ENCODE results near the gene KIAA1549.
"Not testable (repeated sequence)": the region's sequence is repeated elsewhere in the genome, so short reads cannot be mapped to it uniquely, and the experiment has no call there.

Gene KIAA1549

DNA sequence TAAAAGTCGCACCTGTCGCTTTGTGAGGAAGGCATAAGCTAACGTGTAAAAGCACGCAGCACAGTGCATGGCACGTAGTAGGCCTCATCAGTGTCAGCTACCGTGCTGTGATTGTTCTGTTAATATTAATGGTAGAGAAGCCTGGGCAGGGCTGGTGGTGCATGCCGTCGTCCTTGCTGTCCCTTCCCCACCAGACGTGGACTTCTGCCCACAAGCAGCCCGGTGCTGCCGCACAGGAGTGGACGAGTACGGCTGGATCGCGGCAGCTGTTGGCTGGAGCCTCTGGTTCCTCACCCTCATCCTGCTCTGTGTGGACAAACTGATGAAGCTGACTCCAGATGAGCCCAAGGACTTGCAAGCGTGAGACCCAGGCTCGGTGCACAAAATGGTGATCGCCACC is 178.5 kb downstream of the KIAA1549 start:
- no peak for DNase-seq

DNA sequence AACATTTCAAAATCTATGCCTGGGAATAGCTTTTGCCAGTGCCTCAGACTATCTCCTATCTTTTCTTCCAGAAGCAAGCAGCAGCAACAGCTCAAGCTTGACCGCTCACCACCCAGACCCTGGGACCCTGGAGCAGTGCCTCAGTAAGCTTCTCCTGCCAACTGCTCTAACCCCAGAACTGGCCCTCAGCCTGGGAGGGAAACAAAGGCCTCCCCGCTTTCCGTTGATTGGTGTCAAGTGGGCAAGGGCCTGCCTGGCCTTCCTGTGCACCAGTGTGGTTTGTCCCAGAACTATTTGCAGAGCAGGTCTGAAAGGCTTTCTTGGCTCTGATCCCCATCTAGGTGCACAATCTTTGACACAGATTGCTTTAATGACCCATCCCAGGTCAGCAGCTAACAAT is 179.9 kb downstream of the KIAA1549 start:
- no peak for DNase-seq

DNA sequence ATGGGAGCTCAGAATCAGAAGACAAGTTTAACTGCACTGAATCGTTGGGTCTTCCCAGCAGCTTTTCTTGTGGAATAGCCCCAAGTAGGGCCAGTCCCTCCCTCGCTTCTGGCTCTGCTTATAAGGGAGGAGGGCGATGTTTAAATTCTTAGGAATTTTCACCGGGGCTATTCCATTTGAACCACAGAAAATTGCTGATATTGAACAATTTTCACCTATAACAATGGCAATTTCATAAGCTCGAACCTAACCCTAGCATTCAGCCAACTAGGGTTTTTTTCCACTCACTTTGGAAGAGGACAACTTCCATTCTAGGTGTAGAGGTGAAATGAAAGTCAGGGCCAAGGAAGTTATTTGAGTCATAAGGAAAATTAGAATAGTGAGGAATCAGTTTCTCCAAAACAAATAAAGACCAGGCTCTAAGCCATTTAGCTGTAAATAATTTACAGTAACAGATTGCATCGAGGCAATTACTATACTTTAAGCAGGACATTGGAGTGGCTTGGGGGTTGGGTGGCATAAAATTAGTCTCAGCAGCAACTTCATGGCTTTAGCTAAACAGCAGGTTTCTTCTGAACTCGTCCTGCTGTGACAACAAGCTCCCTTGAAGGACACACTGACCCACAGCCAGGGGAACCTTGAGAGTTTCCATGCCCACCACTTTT is 181.7 kb downstream of the KIAA1549 start:
- no peak for DNase-seq

DNA sequence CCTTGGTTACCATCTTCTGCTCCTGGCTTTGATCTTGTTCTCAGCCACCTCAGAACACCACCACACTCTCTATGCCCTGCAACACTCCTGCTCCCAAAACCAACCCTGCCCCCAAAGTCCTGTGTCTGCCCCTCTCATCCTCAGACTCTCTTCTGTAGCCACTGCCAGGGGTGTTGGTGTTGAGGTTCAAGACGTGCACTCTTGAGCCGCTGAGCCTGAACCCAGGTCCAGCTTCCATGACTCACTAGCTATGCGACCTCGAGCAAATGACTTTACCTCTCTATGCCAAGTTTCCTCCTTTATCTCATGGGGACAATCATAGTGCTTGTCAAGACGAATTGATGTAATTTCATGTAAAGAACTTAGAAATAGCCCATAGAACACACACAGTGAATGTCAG is 182.4 kb downstream of the KIAA1549 start:
- DNase-seq, result no peak

DNA sequence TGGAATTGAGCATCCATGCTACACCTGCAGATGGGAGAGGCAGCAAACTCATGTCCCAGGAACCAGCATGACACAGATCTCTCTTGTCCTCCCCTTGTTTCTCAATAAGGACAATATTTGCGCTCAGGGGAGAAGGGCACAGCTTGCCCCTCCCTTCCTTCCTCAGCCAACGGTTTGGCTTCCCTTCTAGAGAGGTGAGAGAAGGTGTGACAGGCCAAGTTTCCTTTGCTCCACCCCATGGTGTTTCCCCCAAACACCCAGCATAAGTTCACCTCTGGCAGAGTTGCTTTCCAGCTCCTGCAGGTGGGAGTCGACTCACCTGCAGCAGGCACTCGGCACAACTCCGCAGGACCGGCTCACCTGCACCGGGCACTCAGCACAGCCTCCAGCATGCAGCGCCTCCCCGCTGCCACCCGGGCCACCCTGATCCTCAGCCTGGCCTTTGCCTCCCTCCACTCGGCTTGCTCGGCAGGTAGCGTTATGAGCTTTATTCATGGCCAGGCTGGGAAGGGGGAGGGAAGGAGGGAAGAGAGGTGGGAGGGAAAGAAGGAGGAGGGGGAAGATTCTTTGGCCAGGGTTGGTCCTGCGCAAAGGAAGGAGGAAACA is 183.4 kb downstream of the KIAA1549 start, which contains the start of the genes ATP6V0A4 and TMEM213:
ATP6V0A4 (minus strand) TSS at position 482 of the 606 bp plus-strand sequence. CDS start 26,949 bp downstream, outside the sequence.
TMEM213 (plus strand) TSS at position 280 of the 606 bp plus-strand sequence; CDS start at position 391, 111 bp downstream.
- DNase-seq, result no peak

DNA sequence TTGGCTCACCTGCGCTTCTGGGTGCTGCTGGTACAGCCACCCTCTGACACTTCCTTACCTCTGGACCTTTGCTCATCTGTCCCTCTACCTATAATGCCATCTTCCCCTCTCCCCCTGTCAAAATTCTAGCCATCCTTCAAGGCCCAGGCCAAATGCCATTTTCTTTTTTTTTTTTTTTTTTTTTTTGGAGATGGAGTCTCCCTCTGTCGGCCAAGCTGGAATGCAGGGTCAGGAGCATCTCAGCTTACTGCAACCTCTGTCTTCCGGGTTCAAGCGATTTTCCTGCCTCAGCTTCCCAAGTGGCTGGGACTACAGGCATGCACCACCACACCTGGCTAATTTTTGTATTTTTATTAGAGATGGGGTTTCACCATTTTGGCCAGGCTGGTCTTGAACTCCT is 184.1 kb downstream of the KIAA1549 start:
- not testable (repeated sequence) for DNase-seq

DNA sequence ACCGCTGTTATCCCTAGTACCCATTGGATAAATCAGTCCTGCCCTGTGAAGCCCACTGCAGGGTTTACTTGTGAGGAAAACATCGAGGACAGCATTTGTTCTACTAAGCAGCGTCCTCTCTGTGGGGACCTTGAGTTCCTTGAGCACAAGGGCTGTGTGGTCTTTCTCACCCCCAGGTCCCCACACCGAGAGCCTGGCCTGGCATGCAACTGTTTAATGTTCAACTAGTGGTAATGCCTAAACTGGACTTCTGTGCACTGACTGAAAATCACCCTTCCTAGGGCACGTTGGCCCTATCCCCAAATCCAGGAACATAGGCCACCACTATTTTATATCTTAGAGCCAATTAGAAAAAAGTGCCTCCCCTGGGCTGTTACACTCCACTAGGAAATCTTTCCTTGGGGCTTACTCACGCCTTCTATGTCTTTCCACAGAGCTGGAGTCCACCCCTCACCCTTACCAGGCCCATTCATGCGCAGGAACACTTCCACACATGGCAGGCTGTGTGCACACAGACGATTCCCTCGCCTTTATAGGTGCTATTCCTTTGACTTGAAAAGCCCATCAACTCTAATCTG is 185.1 kb downstream of the KIAA1549 start:
- DNase-seq, result no peak

DNA sequence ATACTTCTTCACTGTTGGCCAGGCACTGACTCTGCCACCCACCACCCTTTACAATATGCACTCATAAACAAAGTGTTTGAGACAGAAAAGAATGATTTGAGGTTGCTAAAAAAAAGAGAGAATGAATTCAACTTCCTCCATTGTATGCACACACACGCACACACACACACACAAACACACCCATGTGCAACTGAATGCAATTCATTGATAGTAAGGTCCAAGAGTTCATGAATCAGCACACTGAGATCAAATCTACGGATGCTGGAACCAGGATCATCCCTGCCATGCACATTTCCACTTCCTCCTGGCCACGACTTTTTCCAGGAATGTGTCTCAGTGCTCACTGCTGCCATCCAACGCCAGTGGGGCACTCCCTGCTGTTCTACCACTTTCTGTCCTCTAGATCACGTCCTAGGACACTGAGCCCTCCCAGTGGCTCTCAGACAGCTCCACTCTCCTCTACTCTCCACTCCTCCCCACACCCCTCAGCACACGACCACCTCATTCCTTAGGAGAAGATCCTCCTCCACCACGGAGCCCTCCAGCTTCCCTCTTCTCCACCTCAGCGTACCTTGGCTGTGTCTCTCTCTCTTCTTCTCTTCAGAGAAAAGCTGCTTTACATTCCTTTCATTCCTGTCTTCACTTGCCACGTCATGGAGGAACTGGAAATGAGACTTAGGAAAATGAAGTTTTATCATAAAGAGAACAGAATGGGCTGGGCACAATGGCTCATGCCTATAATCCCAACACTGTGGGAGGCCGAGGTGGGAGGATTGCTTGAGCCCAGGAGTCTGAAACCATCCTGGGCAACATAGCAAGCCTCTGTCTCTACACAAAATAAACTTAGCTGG is 195.4 kb downstream of the KIAA1549 start:
- DNase-seq, result no peak

DNA sequence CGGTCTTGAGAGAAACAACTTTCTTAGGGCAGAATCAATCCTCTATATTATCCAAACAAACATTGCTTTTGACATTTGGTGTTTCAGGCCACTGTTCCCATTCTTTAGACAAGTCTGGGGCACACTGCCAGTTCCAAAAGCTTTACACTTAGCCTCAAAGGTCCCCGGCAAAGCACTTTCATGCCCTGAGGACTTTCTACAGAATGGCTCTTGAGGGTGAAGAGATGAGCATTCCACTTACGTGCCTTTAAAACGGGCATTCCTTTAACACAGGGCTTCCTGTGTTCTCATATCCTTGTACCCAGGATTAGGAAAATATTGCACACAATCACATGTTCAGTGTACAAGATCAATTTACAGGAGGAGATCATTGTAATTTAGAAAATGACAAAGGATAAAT is 196.5 kb downstream of the KIAA1549 start:
- no peak for DNase-seq

Measured in fibroblast of skin of scalp (primary cell).